ENCODE results near the gene SIPA1L3. TPM values are rescaled to one million over a fixed set of nuclear protein-coding genes. Genes with fewer than 3 reads are reported as not detected.
"Not testable (repeated sequence)": the region's sequence is repeated elsewhere in the genome, so short reads cannot be mapped to it uniquely, and the experiment has no call there.

Gene SIPA1L3
- total RNA-seq, 2 experiments from 2014 or later = 15.5 to 17.7 TPM

- H3K36me3 ChIP-seq (ENCODE audit: insufficient read depth, low read length) = no peaks in the 10 kb centered on the region
- no peak for DNase-seq
- Mint-ChIP-seq H3K4me1 (ENCODE audit: low read depth) (peaks cover 8% of the 10 kb centered on the region), H3K27ac (no peak overlapping the region), H3K36me3 (ENCODE audit: low read depth) (no peaks in the 10 kb centered on the region), H3K4me3 (no peak overlapping the region), H3K27me3 (no peaks in the 10 kb centered on the region), H3K9me3 (no peaks in the 10 kb centered on the region)
- ATAC-seq (ENCODE audit: poor library complexity) = no peak
- H3K4me3 ChIP-seq (ENCODE audit: low read length) = no peak overlapping the region
- POLR2A ChIA-PET = no interaction called here
- no peaks in the 10 kb centered on the region for H3K9me3 ChIP-seq (ENCODE audit: control insufficient read depth in 1 of 2, insufficient read depth in 1 of 2, low read length in 2 of 2)
- H3K27ac ChIP-seq (ENCODE audit: low read depth in 1 of 2, low read length in 2 of 2) = no peak overlapping the region
- CTCF ChIA-PET = no interaction called here
- H3K4me1 ChIP-seq (ENCODE audit: insufficient read depth, low read length) = peaks cover 8% of the 10 kb centered on the region
- H3K27me3 ChIP-seq (ENCODE audit: control insufficient read depth in 1 of 2, insufficient read depth in 2 of 2, low read length in 2 of 2) = no peaks in the 10 kb centered on the region
- intact Hi-C loops (cut with DNase I, micrococcal nuclease) = no loop called here
- no peak for TF ChIP-seq CTCF (IDR thresholded peaks at IDR 0.05)
Observed at GRCh38 chr19:38062959-38063761, 156.2 kb downstream of the SIPA1L3 start.

- POLR2A ChIA-PET = no interaction called here
- Mint-ChIP-seq H3K9me3 (no peaks in the 10 kb centered on the region), H3K4me3 (no peak overlapping the region), H3K27ac (no peak overlapping the region), H3K36me3 (ENCODE audit: low read depth) (no peaks in the 10 kb centered on the region), H3K27me3 (no peaks in the 10 kb centered on the region), H3K4me1 (ENCODE audit: low read depth) (peaks cover 8% of the 10 kb centered on the region)
- Histone ChIP-seq H3K4me3 (ENCODE audit: low read length) (no peak overlapping the region), H3K36me3 (ENCODE audit: insufficient read depth, low read length) (no peaks in the 10 kb centered on the region), H3K27me3 (ENCODE audit: control insufficient read depth in 1 of 2, insufficient read depth in 2 of 2, low read length in 2 of 2) (no peaks in the 10 kb centered on the region), H3K4me1 (ENCODE audit: insufficient read depth, low read length) (peaks cover 8% of the 10 kb centered on the region), H3K27ac (ENCODE audit: low read depth in 1 of 2, low read length in 2 of 2) (no peak overlapping the region), H3K9me3 (ENCODE audit: control insufficient read depth in 1 of 2, insufficient read depth in 1 of 2, low read length in 2 of 2) (no peaks in the 10 kb centered on the region)
- no peak for DNase-seq
- CTCF ChIA-PET = no interaction called here
- intact Hi-C loops (cut with DNase I, micrococcal nuclease) = no loop called here
- TF ChIP-seq CTCF (IDR thresholded peaks at IDR 0.05) = no peak
- ATAC-seq (ENCODE audit: poor library complexity) = no peak
Observed at GRCh38 chr19:38063928-38064327, 156.9 kb downstream of the SIPA1L3 start.

GRCh38 chr19:38064661-38065425 is 157.8 kb downstream of the SIPA1L3 start:
- POLR2A ChIA-PET = interaction anchor here (0.6 kb wide), 1 partner anchor 14 kb away, joined by 3 read pairs; no protein-coding TSS in a partner anchor
- H3K27ac Mint-ChIP-seq = no peak overlapping the region
- no peak for DNase-seq
- H3K9me3 ChIP-seq (ENCODE audit: control insufficient read depth in 1 of 2, insufficient read depth in 1 of 2, low read length in 2 of 2) = no peaks in the 10 kb centered on the region
- H3K27me3 Mint-ChIP-seq = no peaks in the 10 kb centered on the region
- CTCF ChIA-PET = interaction anchor here (1.2 kb wide), 1 partner anchor 21 kb away, joined by 4 read pairs; no protein-coding TSS in a partner anchor
- no peaks in the 10 kb centered on the region for H3K36me3 Mint-ChIP-seq (ENCODE audit: low read depth)
- H3K9me3 Mint-ChIP-seq = no peaks in the 10 kb centered on the region
- no peak for ATAC-seq (ENCODE audit: poor library complexity)
- H3K4me1 Mint-ChIP-seq (ENCODE audit: low read depth) = peaks cover 6% of the 10 kb centered on the region
- H3K4me3 ChIP-seq (ENCODE audit: low read length) = no peak overlapping the region
- no peak overlapping the region for H3K27ac ChIP-seq (ENCODE audit: low read depth in 1 of 2, low read length in 2 of 2)
- intact Hi-C loops (cut with DNase I, micrococcal nuclease) = no loop called here
- peaks cover 1% of the 10 kb centered on the region for H3K4me1 ChIP-seq (ENCODE audit: insufficient read depth, low read length)
- H3K4me3 Mint-ChIP-seq = no peak overlapping the region
- no peaks in the 10 kb centered on the region for H3K36me3 ChIP-seq (ENCODE audit: insufficient read depth, low read length)
- TF ChIP-seq CTCF (IDR thresholded peaks at IDR 0.05) = no peak
- H3K27me3 ChIP-seq (ENCODE audit: control insufficient read depth in 1 of 2, insufficient read depth in 2 of 2, low read length in 2 of 2) = no peaks in the 10 kb centered on the region

- H3K4me3 Mint-ChIP-seq; H3K9me3 ChIP-seq (ENCODE audit: control insufficient read depth in 1 of 2, insufficient read depth in 1 of 2, low read length in 2 of 2); H3K27me3 ChIP-seq (ENCODE audit: control insufficient read depth in 1 of 2, insufficient read depth in 2 of 2, low read length in 2 of 2); POLR2A ChIA-PET; H3K4me1 Mint-ChIP-seq (ENCODE audit: low read depth); H3K4me3 ChIP-seq (ENCODE audit: low read length); H3K27me3 Mint-ChIP-seq; H3K36me3 Mint-ChIP-seq (ENCODE audit: low read depth); H3K36me3 ChIP-seq (ENCODE audit: insufficient read depth, low read length); ATAC-seq (ENCODE audit: poor library complexity); intact Hi-C loops (cut with DNase I, micrococcal nuclease); DNase-seq; H3K27ac ChIP-seq (ENCODE audit: low read depth in 1 of 2, low read length in 2 of 2); H3K4me1 ChIP-seq (ENCODE audit: insufficient read depth, low read length); H3K9me3 Mint-ChIP-seq; H3K27ac Mint-ChIP-seq: not testable (repeated sequence)
- CTCF ChIA-PET = interaction anchor here (1.2 kb wide), 1 partner anchor 20 kb away, joined by 4 read pairs; no protein-coding TSS in a partner anchor
Observed at GRCh38 chr19:38065775-38066174, 158.8 kb downstream of the SIPA1L3 start.
